GM19043 (cell line): ENCODE measurements around the gene ARRB1.
"Not testable (repeated sequence)": the region's sequence is repeated elsewhere in the genome, so short reads cannot be mapped to it uniquely, and the experiment has no call there.

ENCODE experiments used
- ATAC-seq: cut with Tn5 transposase; IDR thresholded peaks from one replicate; pipeline ENCODE4 v1.9.1; 2021; ENCODE audit warnings: low read depth; ENCODE audit not compliant: unreplicated experiment

The ARRB1 gene

GRCh38 chr11:75351541-75351790, at the start of gene ARRB1:
Gene ARRB1 (minus strand): TSS chr11:75351661. CDS start chr11:75351607, 54 bp downstream.
- no peak for ATAC-seq

- no peak for ATAC-seq
Observed at GRCh38 chr11:75400146-75400865, 48.8 kb upstream of the ARRB1 start.

GRCh38 chr11:75399344-75400145, 48.1 kb upstream of the ARRB1 start, which contains the start of gene RPS3:
Gene RPS3 (plus strand): TSS chr11:75399518. CDS start chr11:75399548, 30 bp downstream.
- ATAC-seq = peak; percentile 76

- ATAC-seq = no peak
Observed at GRCh38 chr11:75398906-75399305, 47.4 kb upstream of the ARRB1 start.

GRCh38 chr11:75394085-75394840, 42.8 kb upstream of the ARRB1 start:
- no peak for ATAC-seq

- no peak for ATAC-seq
Observed at GRCh38 chr11:75389925-75390324, 38.5 kb upstream of the ARRB1 start.

- ATAC-seq = no peak
Observed at GRCh38 chr11:75389276-75389605, 37.8 kb upstream of the ARRB1 start.

GRCh38 chr11:75388386-75389275, 37.2 kb upstream of the ARRB1 start:
- ATAC-seq = peak; percentile 63

- ATAC-seq = no peak
Observed at GRCh38 chr11:75387736-75388294, 36.4 kb upstream of the ARRB1 start.

- no peak for ATAC-seq
Observed at GRCh38 chr11:75386942-75387630, 35.6 kb upstream of the ARRB1 start.

- ATAC-seq = no peak
Observed at GRCh38 chr11:75384438-75385080, 33.1 kb upstream of the ARRB1 start.

- ATAC-seq = no peak
Observed at GRCh38 chr11:75383246-75383645, 31.8 kb upstream of the ARRB1 start.

GRCh38 chr11:75380716-75381420, 29.4 kb upstream of the ARRB1 start:
- no peak for ATAC-seq

- ATAC-seq = no peak
Observed at GRCh38 chr11:75380245-75380644, 28.8 kb upstream of the ARRB1 start.

GRCh38 chr11:75378776-75379175, 27.3 kb upstream of the ARRB1 start:
- not testable (repeated sequence) for ATAC-seq

- no peak for ATAC-seq
Observed at GRCh38 chr11:75376175-75376574, 24.7 kb upstream of the ARRB1 start.

GRCh38 chr11:75375626-75376025, 24.2 kb upstream of the ARRB1 start:
- ATAC-seq = no peak

GRCh38 chr11:75374646-75375045, 23.2 kb upstream of the ARRB1 start:
- ATAC-seq = no peak
